Keratinocyte (primary cell): Measurements from ENCODE around the gene WNT1. TPM values are rescaled to one million over a fixed set of nuclear protein-coding genes. Genes with fewer than 3 reads are reported as not detected.
A peak's percentile ranks its signal among the peaks of the same experiment; 100 is the strongest.

ENCODE experiments used
- DNase-seq: peaks from one replicate; pipeline ENCODE4 v3.0.0-alpha.2; 2011; ENCODE audit warnings: low read depth, missing footprints, low spot score
- FAIRE-seq: peaks from 2 replicates; lab custom pipeline; 2011; peaks lifted over from hg19 to GRCh38; lab: Jason Lieb, UNC
- H2AFZ ChIP-seq: 2 replicates; pipeline ENCODE4 v1.6.0; 2012; ENCODE audit warnings: low read length, control low read depth, inconsistent platforms; ENCODE audit not compliant: control insufficient read depth
- H3K27ac ChIP-seq: 2 replicates; pipeline ENCODE4 v1.5.1; 2011; ENCODE audit warnings: low read length; ENCODE audit not compliant: control insufficient read depth, insufficient read depth
- H3K27me3 ChIP-seq: 3 replicates; pipeline ENCODE4 v1.6.0; 2011; ENCODE audit warnings: low read length; ENCODE audit not compliant: control insufficient read depth, insufficient read depth; ENCODE audit errors: extremely low read depth
- H3K36me3 ChIP-seq, 2 experiments: 2 replicates in 1 of 2; 3 replicates in 1 of 2; pipeline ENCODE4 v1.5.1; 2011; ENCODE audit warnings: low read length in 2 of 2, mild to moderate bottlenecking in 1 of 2; ENCODE audit not compliant: control insufficient read depth in 2 of 2, insufficient read depth in 2 of 2; ENCODE audit errors: extremely low read depth in 1 of 2
- H3K4me1 ChIP-seq: 3 replicates; pipeline ENCODE4 v1.5.1; 2011; ENCODE audit warnings: low read length; ENCODE audit not compliant: control insufficient read depth, insufficient read depth; ENCODE audit errors: extremely low read depth
- H3K4me2 ChIP-seq: 3 replicates; pipeline ENCODE4 v1.6.0; 2011; ENCODE audit warnings: low read depth, low read length; ENCODE audit not compliant: control insufficient read depth, insufficient read depth; ENCODE audit errors: extremely low read depth
- H3K4me3 ChIP-seq, 3 experiments: fragments of 200-600 bp in 1 of 3; sonication (generic) in 1 of 3; 2 replicates in 2 of 3; 3 replicates in 1 of 3; pipeline ENCODE4 v1.5.1; 2011 to 2016; ENCODE audit warnings: low read length in 3 of 3, mild to moderate bottlenecking in 3 of 3, control low read depth in 2 of 3, inconsistent platforms in 1 of 3, low read depth in 1 of 3, mixed read lengths in 1 of 3, mixed run types in 1 of 3, moderate library complexity in 1 of 3; ENCODE audit not compliant: control insufficient read depth in 2 of 3, insufficient read depth in 2 of 3; ENCODE audit errors: extremely low read depth in 1 of 3
- H3K79me2 ChIP-seq: 2 replicates; pipeline ENCODE4 v1.6.0; 2012; ENCODE audit warnings: low read length; ENCODE audit not compliant: control insufficient read depth, insufficient read depth
- H3K9ac ChIP-seq: 3 replicates; pipeline ENCODE4 v1.6.0; 2011; ENCODE audit warnings: low read length; ENCODE audit not compliant: control insufficient read depth, insufficient read depth; ENCODE audit errors: extremely low read depth
- H3K9me1 ChIP-seq: 3 replicates; pipeline ENCODE4 v1.6.0; 2011; ENCODE audit warnings: low read length; ENCODE audit not compliant: control insufficient read depth, insufficient read depth; ENCODE audit errors: extremely low read depth
- H3K9me3 ChIP-seq: 2 replicates; pipeline ENCODE4 v1.5.1; 2012; ENCODE audit warnings: low read depth, low read length; ENCODE audit not compliant: control insufficient read depth
- H4K20me1 ChIP-seq: 3 replicates; pipeline ENCODE4 v1.6.0; 2011; ENCODE audit warnings: low read length; ENCODE audit not compliant: control insufficient read depth, insufficient read depth; ENCODE audit errors: extremely low read depth
- CTCF ChIP-seq, 3 experiments: IDR thresholded peaks in 1 of 3; conservative IDR thresholded peaks in 1 of 3; optimal IDR thresholded peaks in 1 of 3; 2 replicates in 2 of 3; 3 replicates in 1 of 3; pipeline versions ENCODE3 to v1.5.1; 2011; ENCODE audit warnings: low read length in 3 of 3, mild to moderate bottlenecking in 3 of 3, moderate library complexity in 2 of 3, control low read depth in 1 of 3, inconsistent platforms in 1 of 3; ENCODE audit not compliant: insufficient read depth in 2 of 3; ENCODE audit errors: extremely low read depth in 1 of 3
- EZH2 ChIP-seq: IDR thresholded peaks from one replicate; pipeline ENCODE4 v1.6.1; 2012; ENCODE audit warnings: inconsistent platforms, mild to moderate bottlenecking, low read length, moderate library complexity
- dilution Hi-C: fragments of 300-500 bp; cut with MboI; formaldehyde crosslinking; loops from one replicate; pipeline ENCODE4 v1.7.0; 2020; ENCODE audit warnings: low sequenced_read_pairs; ENCODE audit not compliant: extremely low pct_ligation_motif_present
- polyA plus RNA-seq, 5 experiments: library from polyadenylated mRNA; depleted of rRNA in 3 of 5; stranded (reverse) in 3 of 5; stranded (forward) in 1 of 5; unstranded in 1 of 5; fragments of >200 nt; gene quantifications; 1 replicate in 1 of 5; 2 replicates in 3 of 5; 3 replicates in 1 of 5; pipeline versions ENCODE4 v1.2.1 to v1.2.3, GENCODE V29; 2011 to 2012; ENCODE audit warnings: missing spikeins in 2 of 5, low read depth in 1 of 5, low replicate concordance in 1 of 5

The WNT1 gene
- polyA plus RNA-seq, 1 donor (not counting 4 experiments of a cell fraction or from before 2014, with no cell fraction given), result not detected

GRCh38 chr12:49015196-49015595 is 37.1 kb downstream of the WNT1 start:
- Histone ChIP-seq H3K27ac (no peak overlapping the region), H4K20me1 (no peaks in the 10 kb centered on the region), H3K79me2 (peaks cover 33% of the 10 kb centered on the region), H3K4me3 (no peak overlapping the region), H3K9ac (no peak overlapping the region), H3K4me1 (peaks cover 3% of the 10 kb centered on the region), H3K4me2 (no peak overlapping the region), H2AFZ (no peak overlapping the region), H3K36me3 (peaks cover 11 to 15% of the 10 kb centered on the region in 2 experiments), H3K9me3 (no peaks in the 10 kb centered on the region), H3K9me1 (no peaks in the 10 kb centered on the region), H3K27me3 (no peaks in the 10 kb centered on the region)
- no peak for DNase-seq
- no peak for FAIRE-seq
- no peak for TF ChIP-seq EZH2
- TF ChIP-seq CTCF (optimal IDR thresholded peaks at IDR 0.05 in 1 of 3, IDR thresholded peaks at IDR 0.05 in 1 of 3, conservative IDR thresholded peaks at IDR 0.05 in 1 of 3; ENCODE audit: extremely low read depth in 1 of 3, insufficient read depth in 2 of 3, low read length in 3 of 3), result no peak
- dilution Hi-C loops, result no loop called here

GRCh38 chr12:49017891-49018260 is 39.8 kb downstream of the WNT1 start:
- Histone ChIP-seq H2AFZ (peak overlapping the region; percentile 75), H3K9me3 (no peaks in the 10 kb centered on the region), H3K27ac (peak overlapping the region; percentile 93), H3K27me3 (no peaks in the 10 kb centered on the region), H4K20me1 (no peaks in the 10 kb centered on the region), H3K9ac (peak overlapping the region; percentile 96), H3K4me3 (peak overlapping the region; percentile 81 to 92 (median 81)), H3K9me1 (no peaks in the 10 kb centered on the region), H3K36me3 (peaks cover 9 to 11% of the 10 kb centered on the region in 2 experiments), H3K79me2 (peaks cover 33% of the 10 kb centered on the region), H3K4me1 (peaks cover 3% of the 10 kb centered on the region), H3K4me2 (peak overlapping the region; percentile 99)
- dilution Hi-C loops, result no loop called here
- no peak for FAIRE-seq
- no peak for DNase-seq
- TF ChIP-seq EZH2 (no peak), CTCF (optimal IDR thresholded peaks at IDR 0.05 in 1 of 3, IDR thresholded peaks at IDR 0.05 in 1 of 3, conservative IDR thresholded peaks at IDR 0.05 in 1 of 3; ENCODE audit: extremely low read depth in 1 of 3, insufficient read depth in 2 of 3, low read length in 3 of 3) (no peak)
